Naive thymus-derived CD4-positive, alpha-beta T cell (primary cell): ENCODE data around the gene ITK. TPM values are rescaled to one million over a fixed set of nuclear protein-coding genes. Genes with fewer than 3 reads are reported as not detected.
"Not testable (repeated sequence)": the region's sequence is repeated elsewhere in the genome, so short reads cannot be mapped to it uniquely, and the experiment has no call there.

Source experiments
- ATAC-seq: fragments of 150-1000 bp; cut with Tn5 transposase; 2 replicates; pipeline ENCODE4 v1.10.0; 2021; ENCODE audit warnings: mild to moderate bottlenecking, moderate library complexity
- CTCF ChIA-PET: fragments of 350-600 bp; sonication (Branson Sonifier 250); formaldehyde crosslinking; loops from one replicate; lab custom pipeline; 2021; ENCODE audit warnings: antibody characterized with exemption; lab: Charles Lee
- POLR2A ChIA-PET: fragments of 350-600 bp; sonication (Branson Sonifier 250); formaldehyde crosslinking; loops from one replicate; lab custom pipeline; 2021; ENCODE audit warnings: antibody characterized with exemption, inconsistent platforms; lab: Charles Lee
- DNase-seq, 9 donors: peaks; one replicate each; pipeline versions ENCODE4 v3.0.0 to v3.0.0-alpha.2; 2020 to 2022; ENCODE audit warnings: mixed read lengths in 1 of 9
- H3K27ac ChIP-seq: one replicate; pipeline ENCODE4 v1.7.0; 2013; ENCODE audit warnings: mild to moderate bottlenecking, low read depth, low read length, moderate library complexity
- H3K27me3 ChIP-seq, 2 donors: one replicate each; pipeline ENCODE4 v1.7.0; 2013; ENCODE audit warnings: low read length in 2 of 2, mild to moderate bottlenecking in 2 of 2, moderate library complexity in 2 of 2; ENCODE audit not compliant: control insufficient read depth in 2 of 2, insufficient read depth in 2 of 2
- H3K36me3 ChIP-seq, 3 experiments: 1 replicate in 2 of 3; 2 replicates in 1 of 3; pipeline ENCODE4 v1.7.0; 2013; ENCODE audit warnings: low read length in 3 of 3, mild to moderate bottlenecking in 3 of 3, moderate library complexity in 1 of 3; ENCODE audit not compliant: insufficient read depth in 3 of 3, control insufficient read depth in 2 of 3
- H3K4me1 ChIP-seq, 2 donors: one replicate each; pipeline ENCODE4 v1.7.0; 2013; ENCODE audit warnings: low read length in 2 of 2, mild to moderate bottlenecking in 2 of 2, moderate library complexity in 1 of 2; ENCODE audit not compliant: control insufficient read depth in 2 of 2, insufficient read depth in 2 of 2
- H3K4me3 ChIP-seq: 2 replicates; pipeline ENCODE4 v1.7.0; 2013; ENCODE audit warnings: mild to moderate bottlenecking, low read length
- H3K9me3 ChIP-seq, 3 experiments: 1 replicate in 2 of 3; 2 replicates in 1 of 3; pipeline ENCODE4 v1.7.0; 2013; ENCODE audit warnings: low read length in 3 of 3; ENCODE audit not compliant: control insufficient read depth in 2 of 3
- H3K27ac Mint-ChIP-seq, 9 donors: one replicate each; pipeline ENCODE4 v1.8.0; 2020 to 2022; ENCODE audit warnings: mixed read lengths in 9 of 9, mild to moderate bottlenecking in 8 of 9, moderate library complexity in 5 of 9, inconsistent platforms in 2 of 9
- H3K27me3 Mint-ChIP-seq, 5 donors: one replicate each; pipeline ENCODE4 v1.8.0; 2021 to 2022; ENCODE audit warnings: mixed read lengths in 5 of 5, mild to moderate bottlenecking in 1 of 5
- H3K36me3 Mint-ChIP-seq, 5 donors: one replicate each; pipeline ENCODE4 v1.8.0; 2020 to 2022; ENCODE audit warnings: mixed read lengths in 5 of 5, mild to moderate bottlenecking in 3 of 5, inconsistent platforms in 1 of 5
- H3K4me1 Mint-ChIP-seq, 7 donors: one replicate each; pipeline ENCODE4 v1.8.0; 2020 to 2022; ENCODE audit warnings: mixed read lengths in 7 of 7, mild to moderate bottlenecking in 3 of 7, inconsistent platforms in 1 of 7
- H3K4me3 Mint-ChIP-seq, 10 donors: one replicate each; pipeline ENCODE4 v1.8.0; 2020 to 2022; ENCODE audit warnings: mild to moderate bottlenecking in 10 of 10, mixed read lengths in 10 of 10, moderate library complexity in 6 of 10, inconsistent platforms in 2 of 10
- H3K9me3 Mint-ChIP-seq, 11 donors: one replicate each; pipeline ENCODE4 v1.8.0; 2020 to 2022; ENCODE audit warnings: mixed read lengths in 11 of 11, mild to moderate bottlenecking in 4 of 11, inconsistent platforms in 1 of 11, moderate library complexity in 1 of 11
- intact Hi-C, 2 donors: fragments of 100-400 bp; cut with micrococcal nuclease; formaldehyde crosslinking; loops; one replicate each; pipeline ENCODE4 v1.15.1; 2023
- polyA plus RNA-seq, 2 donors: library from polyadenylated mRNA; unstranded; fragments of 300-500 nt; fragmentation: Illumina TruSeq; gene quantifications; one replicate each; pipeline ENCODE4 v1.2.3, GENCODE V29; 2021
- total RNA-seq, 6 experiments: library from RNA in 5 of 6; stranded (reverse) in 5 of 6; gene quantifications; 1 replicate in 5 of 6; 2 replicates in 1 of 6; pipeline ENCODE4 v1.2.3 and lab custom pipeline; 2021 to 2026

The ITK gene
- total and polyA plus RNA-seq, 7 experiments from 2014 or later, result 183 to 481 (median 294) TPM

DNA sequence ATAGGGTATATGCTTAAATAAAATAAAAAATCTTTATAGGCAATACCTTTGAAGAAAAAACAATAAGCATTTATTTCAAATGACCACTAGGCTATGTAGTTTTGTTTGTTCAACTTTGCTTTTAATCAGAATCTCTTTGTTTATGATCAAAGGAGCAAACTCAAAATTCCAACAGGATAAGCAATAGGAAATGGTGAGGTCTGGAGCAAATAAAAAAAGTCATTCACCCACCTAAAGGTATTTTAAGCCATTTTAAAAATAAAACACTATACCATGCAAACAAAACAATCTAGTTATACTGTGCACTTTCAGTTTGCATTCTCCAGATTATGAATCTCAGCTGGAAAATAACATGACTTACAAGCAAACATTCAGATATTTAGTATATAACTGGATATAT lies 50.0 kb downstream of the ITK start:
- no peaks in the 10 kb centered on the region for H3K9me3 ChIP-seq
- no peaks in the 10 kb centered on the region for H3K27me3 ChIP-seq
- Mint-ChIP-seq H3K9me3 (peaks cover 0 to 2% (median 0%) of the 10 kb centered on the region in 11 donors), H3K4me1 (peaks cover 31 to 79% (median 68%) of the 10 kb centered on the region in 7 donors), H3K27me3 (no peaks in the 10 kb centered on the region), H3K4me3 (no peak overlapping the region), H3K36me3 (peaks cover 22 to 57% (median 54%) of the 10 kb centered on the region in 5 donors), H3K27ac (peak overlapping the region in 5 of 9 donors; percentile 74 to 96 (median 86))
- CTCF ChIA-PET, result interaction anchor here (0.7 to 1.7 kb wide), 2 partner anchors 77 to 83 kb away, joined by 4 to 8 read pairs; no protein-coding TSS in a partner anchor
- H3K4me3 ChIP-seq, result no peak overlapping the region
- H3K4me1 ChIP-seq, result peaks cover 27 to 43% of the 10 kb centered on the region in 2 donors
- no peak for DNase-seq
- POLR2A ChIA-PET, result interaction anchor here (0.8 to 2.0 kb wide), 10 partner anchors 9 to 88 kb away, joined by 3 to 9 read pairs (median 4); partner anchors contain the start of genes ITK and MED7
- H3K36me3 ChIP-seq, result peaks cover 22 to 87% (median 73%) of the 10 kb centered on the region in 3 experiments
- no peak for ATAC-seq
- intact Hi-C loops, result loop anchor here in 1 of 2 donors (1.0 to 2.0 kb wide), 2 partner anchors 9 to 16 kb away; no protein-coding TSS in a partner anchor
- H3K27ac ChIP-seq, result peak overlapping the region; percentile 41

DNA sequence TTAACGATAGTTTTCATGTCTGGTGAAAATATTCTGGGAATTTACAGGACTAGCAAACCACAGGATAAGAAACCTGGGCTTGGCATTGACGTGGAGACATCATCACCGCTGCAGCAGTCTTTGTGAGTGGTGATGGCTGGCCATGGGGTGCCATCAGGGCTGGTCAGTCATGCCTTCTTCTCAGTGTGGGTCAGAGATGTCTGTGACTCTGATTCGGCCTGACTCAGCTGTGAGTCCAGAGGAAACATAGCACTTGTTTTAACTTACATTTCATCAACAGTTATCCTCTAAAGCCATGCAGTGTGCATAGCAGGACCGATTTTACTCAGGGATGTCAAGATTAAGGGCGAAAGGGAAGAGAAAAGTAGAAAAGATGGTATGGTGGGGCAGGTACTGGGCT lies 52.1 kb downstream of the ITK start:
- no peak overlapping the region for H3K4me3 ChIP-seq
- DNase-seq, result no peak
- H3K27me3 ChIP-seq, result no peaks in the 10 kb centered on the region
- no peaks in the 10 kb centered on the region for H3K27me3 Mint-ChIP-seq
- H3K9me3 Mint-ChIP-seq, result no peaks in the 10 kb centered on the region
- H3K36me3 ChIP-seq, result peaks cover 27 to 89% (median 83%) of the 10 kb centered on the region in 3 experiments
- peak overlapping the region; percentile 55 for H3K27ac ChIP-seq
- H3K4me1 ChIP-seq, result peaks cover 19 to 29% of the 10 kb centered on the region in 2 donors
- CTCF ChIA-PET, result interaction anchor here (0.9 to 1.3 kb wide), 5 partner anchors 13 to 83 kb away, joined by 3 to 4 read pairs (median 3); no protein-coding TSS in a partner anchor
- H3K36me3 Mint-ChIP-seq, result peaks cover 14 to 61% (median 51%) of the 10 kb centered on the region in 5 donors
- POLR2A ChIA-PET, result interaction anchor here (0.6 to 1.9 kb wide), 11 partner anchors 13 to 60 kb away, joined by 3 to 4 read pairs (median 3); partner anchors contain the start of gene ITK
- H3K27ac Mint-ChIP-seq, result peak overlapping the region; percentile 61 to 96 (median 85)
- no peak for ATAC-seq
- H3K4me3 Mint-ChIP-seq, result peak overlapping the region in 7 of 10 donors; percentile 5 to 56 (median 50)
- peaks cover 23 to 74% (median 58%) of the 10 kb centered on the region in 7 donors for H3K4me1 Mint-ChIP-seq
- intact Hi-C loops, result loop anchor here in 1 of 2 donors (1.0 kb wide), 2 partner anchors 10 to 83 kb away; no protein-coding TSS in a partner anchor
- H3K9me3 ChIP-seq, result no peaks in the 10 kb centered on the region

DNA sequence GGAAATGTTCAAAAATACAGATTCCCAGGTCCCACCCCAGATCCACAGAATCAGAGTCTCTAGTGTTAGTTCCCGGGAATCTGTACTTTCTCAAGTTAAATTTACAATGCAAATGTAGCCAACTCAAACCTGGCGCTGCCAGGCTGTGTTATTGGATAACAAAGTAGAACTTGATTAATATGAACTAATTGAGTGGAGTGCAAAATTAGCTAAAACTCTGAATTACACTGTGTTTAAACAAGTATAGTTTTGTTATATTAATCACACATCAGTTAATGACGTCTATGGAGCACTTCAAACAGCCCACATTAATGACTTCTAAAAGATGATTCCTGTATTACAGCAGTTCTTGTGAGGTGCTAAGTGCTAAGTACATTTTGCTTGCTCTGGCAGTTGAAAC lies 52.9 kb downstream of the ITK start:
- no peak overlapping the region for H3K4me3 ChIP-seq
- H3K4me1 ChIP-seq, result peaks cover 19 to 26% of the 10 kb centered on the region in 2 donors
- no peaks in the 10 kb centered on the region for H3K9me3 Mint-ChIP-seq
- H3K9me3 ChIP-seq, result no peaks in the 10 kb centered on the region
- H3K27me3 Mint-ChIP-seq, result no peaks in the 10 kb centered on the region
- no peaks in the 10 kb centered on the region for H3K27me3 ChIP-seq
- ChIA-PET POLR2A (interaction anchor here (0.8 to 1.9 kb wide), 12 partner anchors 12 to 91 kb away, joined by 3 to 6 read pairs (median 4); partner anchors contain the start of genes ITK and MED7), CTCF (interaction anchor here (1.1 to 1.3 kb wide), 2 partner anchors 16 to 84 kb away, joined by 3 to 4 read pairs; no protein-coding TSS in a partner anchor)
- peak overlapping the region; percentile 24 to 96 (median 85) for H3K27ac Mint-ChIP-seq
- H3K36me3 Mint-ChIP-seq, result peaks cover 14 to 69% (median 58%) of the 10 kb centered on the region in 5 donors
- ATAC-seq (peak; percentile 95), DNase-seq (peak in 7 of 9 donors; percentile 54 to 81 (median 76))
- peaks cover 23 to 82% (median 64%) of the 10 kb centered on the region in 7 donors for H3K4me1 Mint-ChIP-seq
- H3K4me3 Mint-ChIP-seq, result peak overlapping the region in 5 of 10 donors; percentile 43 to 56 (median 52)
- peak overlapping the region; percentile 55 for H3K27ac ChIP-seq
- H3K36me3 ChIP-seq, result peaks cover 33 to 90% (median 83%) of the 10 kb centered on the region in 3 experiments
- intact Hi-C loops, result loop anchor here in 1 of 2 donors (1.0 kb wide), 2 partner anchors 11 to 84 kb away; no protein-coding TSS in a partner anchor

DNA sequence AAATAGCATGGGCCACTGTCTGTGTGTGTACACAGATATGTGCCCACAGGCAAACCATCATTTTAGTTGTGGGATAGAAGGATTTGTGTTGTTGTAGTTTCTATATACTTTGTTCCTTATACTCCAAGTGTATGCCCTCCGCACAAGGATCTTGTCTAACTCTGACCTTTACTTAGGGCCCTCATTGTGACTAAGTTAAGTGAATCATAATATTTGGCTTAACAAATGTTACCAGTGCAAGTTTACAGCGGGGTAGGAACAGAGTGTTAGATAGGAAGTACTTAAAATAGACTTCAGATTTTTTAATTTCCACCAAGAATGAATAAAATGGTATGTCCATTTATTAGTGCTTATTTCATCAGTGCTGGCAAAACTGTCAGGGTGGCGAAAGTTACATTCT lies 55.8 kb downstream of the ITK start:
- Mint-ChIP-seq H3K36me3 (peaks cover 31 to 81% (median 71%) of the 10 kb centered on the region in 5 donors), H3K27ac (peak overlapping the region in 7 of 9 donors; percentile 38 to 96 (median 67)), H3K4me3 (no peak overlapping the region), H3K27me3 (no peaks in the 10 kb centered on the region), H3K9me3 (no peaks in the 10 kb centered on the region), H3K4me1 (peaks cover 23 to 84% (median 62%) of the 10 kb centered on the region in 7 donors)
- peak overlapping the region; percentile 28 for H3K27ac ChIP-seq
- H3K4me3 ChIP-seq, result no peak overlapping the region
- ATAC-seq (no peak), DNase-seq (no peak)
- no peaks in the 10 kb centered on the region for H3K9me3 ChIP-seq
- intact Hi-C loops, result no loop called here
- H3K4me1 ChIP-seq, result peaks cover 18 to 19% of the 10 kb centered on the region in 2 donors
- POLR2A ChIA-PET, result interaction anchor here (1.2 to 2.2 kb wide), 3 partner anchors 12 to 93 kb away, joined by 4 to 13 read pairs (median 5); no protein-coding TSS in a partner anchor
- H3K27me3 ChIP-seq, result no peaks in the 10 kb centered on the region
- CTCF ChIA-PET, result interaction anchor here (0.6 kb wide), 2 partner anchors 88 to 92 kb away, joined by 3 to 4 read pairs; no protein-coding TSS in a partner anchor
- peaks cover 53 to 90% (median 76%) of the 10 kb centered on the region in 3 experiments for H3K36me3 ChIP-seq

DNA sequence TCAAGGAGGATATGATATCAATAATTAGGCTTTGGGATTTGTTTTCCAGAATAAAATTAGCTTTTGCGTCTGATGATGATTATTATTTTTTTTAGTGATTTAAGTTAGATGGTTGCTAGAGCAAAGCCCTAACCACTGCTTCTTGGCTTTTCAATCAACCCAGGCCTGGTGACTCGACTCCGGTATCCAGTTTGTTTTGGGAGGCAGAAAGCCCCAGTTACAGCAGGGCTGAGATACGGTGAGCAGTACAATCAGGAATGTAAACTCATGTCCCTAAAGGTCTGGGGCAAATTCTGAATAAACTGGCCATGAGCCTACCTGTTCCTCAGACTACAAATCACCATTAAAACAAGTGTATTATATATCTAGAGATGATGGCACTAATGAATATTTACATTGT lies 60.8 kb downstream of the ITK start:
- intact Hi-C loops, result loop anchor here in 1 of 2 donors (2.0 kb wide), 1 partner anchor 15 kb away; no protein-coding TSS in a partner anchor
- Mint-ChIP-seq H3K27me3 (no peaks in the 10 kb centered on the region), H3K4me3 (no peak overlapping the region), H3K27ac (peak overlapping the region in 6 of 9 donors; percentile 21 to 96 (median 64)), H3K36me3 (peaks cover 29 to 89% (median 76%) of the 10 kb centered on the region in 5 donors), H3K4me1 (peaks cover 11 to 83% (median 67%) of the 10 kb centered on the region in 7 donors), H3K9me3 (no peaks in the 10 kb centered on the region)
- CTCF ChIA-PET, result no interaction called here
- peak overlapping the region; percentile 49 for H3K27ac ChIP-seq
- ATAC-seq (no peak), DNase-seq (no peak)
- peaks cover 87 to 99% (median 88%) of the 10 kb centered on the region in 3 experiments for H3K36me3 ChIP-seq
- no peak overlapping the region for H3K4me3 ChIP-seq
- H3K9me3 ChIP-seq, result no peaks in the 10 kb centered on the region
- H3K27me3 ChIP-seq, result no peaks in the 10 kb centered on the region
- POLR2A ChIA-PET, result interaction anchor here (0.6 to 1.4 kb wide), 7 partner anchors 12 to 92 kb away, joined by 3 to 5 read pairs (median 3); no protein-coding TSS in a partner anchor
- peaks cover 7 to 27% of the 10 kb centered on the region in 2 donors for H3K4me1 ChIP-seq

DNA sequence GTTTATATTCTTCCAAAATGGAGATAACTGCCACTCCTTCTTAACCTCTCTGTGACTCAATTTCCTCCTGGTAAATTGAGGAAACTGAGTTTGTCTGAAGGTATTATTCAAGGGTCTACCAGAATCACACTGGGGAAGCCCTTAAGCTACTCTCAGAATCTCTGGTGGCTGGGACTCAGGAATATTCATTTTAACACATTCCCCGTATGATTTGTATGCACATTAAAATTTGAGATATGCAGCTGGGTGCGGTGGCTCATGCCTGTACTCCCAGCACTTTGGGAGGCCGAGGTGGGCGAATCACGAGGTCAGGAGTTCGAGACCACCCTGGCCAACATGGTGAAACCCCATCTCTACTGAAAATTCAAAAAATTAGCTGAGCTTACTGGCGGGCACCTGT lies 64.1 kb downstream of the ITK start:
- ATAC-seq, H3K9me3 Mint-ChIP-seq, H3K4me3 Mint-ChIP-seq, H3K27me3 Mint-ChIP-seq, DNase-seq, H3K27me3 ChIP-seq, intact Hi-C loops, H3K9me3 ChIP-seq, H3K4me3 ChIP-seq: not testable (repeated sequence)
- peaks cover 39 to 83% (median 78%) of the 10 kb centered on the region in 7 donors for H3K4me1 Mint-ChIP-seq
- POLR2A ChIA-PET, result interaction anchor here (1.1 to 14.8 kb wide), 4 partner anchors 10 to 71 kb away, joined by 3 to 200 read pairs (median 17); partner anchors contain the start of gene CYFIP2
- H3K36me3 Mint-ChIP-seq, result peaks cover 36 to 89% (median 86%) of the 10 kb centered on the region in 5 donors
- H3K27ac Mint-ChIP-seq, result peak overlapping the region; percentile 59 to 98 (median 77)
- peak overlapping the region; percentile 49 for H3K27ac ChIP-seq
- CTCF ChIA-PET, result interaction anchor here (0.7 kb wide), 1 partner anchor 28 kb away, joined by 3 read pairs; no protein-coding TSS in a partner anchor
- H3K4me1 ChIP-seq, result peaks cover 37 to 59% of the 10 kb centered on the region in 2 donors
- peaks cover 77 to 90% (median 79%) of the 10 kb centered on the region in 3 experiments for H3K36me3 ChIP-seq
